ENCODE measurements around the gene PIPOX.

- TF ChIP-seq POLR2A (IDR thresholded peaks at IDR 0.05) (no peak), CTCF (IDR thresholded peaks at IDR 0.05) (no peak), POLR2AphosphoS5 (IDR thresholded peaks at IDR 0.05) (no peak)
Measured at GRCh38 chr17:29054835-29055234, 11.9 kb downstream of the PIPOX start.
